ENCODE results near the gene SMIM8.

DNA sequence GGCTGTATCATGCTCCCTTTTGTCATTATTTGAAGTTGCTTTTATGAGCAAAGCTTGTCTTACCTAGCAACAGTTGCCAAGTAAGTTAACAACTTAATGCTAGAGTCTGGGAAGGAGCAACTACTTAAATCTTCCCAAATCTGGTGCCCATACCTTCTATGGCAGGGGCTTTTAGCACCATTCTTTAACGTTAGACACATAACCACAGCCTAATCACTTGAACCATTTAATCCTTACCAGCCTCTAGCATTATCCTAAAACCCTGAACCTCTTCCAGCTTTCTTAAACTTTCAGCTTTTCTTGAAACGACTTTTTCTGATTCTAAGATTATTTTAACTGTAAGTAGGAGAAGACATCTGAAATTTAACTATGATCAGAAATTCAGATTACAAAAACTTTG is 22.3 kb downstream of the SMIM8 start, which contains the start of gene C6orf163:
- TF ChIP-seq POLR2A (IDR thresholded peaks at IDR 0.05; ENCODE audit: low read length) (no peak), GATA1 (IDR thresholded peaks at IDR 0.05; ENCODE audit: low read depth, low read length) (no peak)

Data from erythroblast (primary cell).